CD4-positive, alpha-beta memory T cell (primary cell): ENCODE results near the gene ANG. TPM values are rescaled to one million over a fixed set of nuclear protein-coding genes. Genes with fewer than 3 reads are reported as not detected.

ENCODE experiments used
- CTCF ChIA-PET: fragments of 350-600 bp; sonication (Branson Sonifier 250); formaldehyde crosslinking; loops from one replicate; lab custom pipeline; 2021; ENCODE audit warnings: inconsistent platforms; ENCODE audit not compliant: partially characterized antibody; lab: Charles Lee
- POLR2A ChIA-PET: fragments of 350-600 bp; sonication (Branson Sonifier 250); formaldehyde crosslinking; loops from one replicate; lab custom pipeline; 2021; ENCODE audit not compliant: partially characterized antibody; lab: Charles Lee
- DNase-seq, 5 donors: peaks; one replicate each; pipeline versions ENCODE4 v3.0.0 to v3.0.0-alpha.2; 2020 to 2022; ENCODE audit warnings: mixed read lengths in 1 of 5
- H3K27ac ChIP-seq: one replicate; pipeline ENCODE4 v1.7.0; 2013; ENCODE audit warnings: low read depth, low read length
- H3K27me3 ChIP-seq: 2 replicates; pipeline ENCODE4 v1.7.0; 2013; ENCODE audit warnings: mild to moderate bottlenecking, low read length, moderate library complexity; ENCODE audit not compliant: insufficient read depth
- H3K36me3 ChIP-seq: 2 replicates; pipeline ENCODE4 v1.7.0; 2013; ENCODE audit warnings: mild to moderate bottlenecking, low read length, moderate library complexity; ENCODE audit not compliant: insufficient read depth
- H3K4me1 ChIP-seq: 2 replicates; pipeline ENCODE4 v1.7.0; 2013; ENCODE audit warnings: mild to moderate bottlenecking, low read length, moderate library complexity; ENCODE audit not compliant: insufficient read depth
- H3K4me3 ChIP-seq, 2 donors: one replicate each; pipeline ENCODE4 v1.7.0; 2013; ENCODE audit warnings: low read length in 2 of 2, mild to moderate bottlenecking in 1 of 2
- H3K9me3 ChIP-seq, 2 donors: one replicate each; pipeline ENCODE4 v1.7.0; 2013; ENCODE audit warnings: low read length in 2 of 2, control low read depth in 1 of 2; ENCODE audit not compliant: control insufficient read depth in 1 of 2
- H3K27ac Mint-ChIP-seq, 7 donors: one replicate each; pipeline ENCODE4 v1.8.0; 2020 to 2021; ENCODE audit warnings: mixed read lengths in 7 of 7, mild to moderate bottlenecking in 6 of 7, inconsistent platforms in 3 of 7, moderate library complexity in 3 of 7
- H3K27me3 Mint-ChIP-seq, 2 donors: one replicate each; pipeline ENCODE4 v1.8.0; 2020 to 2021; ENCODE audit warnings: mixed read lengths in 2 of 2
- H3K36me3 Mint-ChIP-seq, 2 donors: one replicate each; pipeline ENCODE4 v1.8.0; 2020 to 2021; ENCODE audit warnings: mixed read lengths in 2 of 2, inconsistent platforms in 1 of 2, mild to moderate bottlenecking in 1 of 2
- H3K4me1 Mint-ChIP-seq, 4 donors: one replicate each; pipeline ENCODE4 v1.8.0; 2020 to 2021; ENCODE audit warnings: mixed read lengths in 4 of 4, mild to moderate bottlenecking in 1 of 4
- H3K4me3 Mint-ChIP-seq, 8 donors: one replicate each; pipeline ENCODE4 v1.8.0; 2020 to 2021; ENCODE audit warnings: mixed read lengths in 8 of 8, mild to moderate bottlenecking in 7 of 8, moderate library complexity in 6 of 8, inconsistent platforms in 3 of 8
- H3K9me3 Mint-ChIP-seq, 8 donors: one replicate each; pipeline ENCODE4 v1.8.0; 2020 to 2021; ENCODE audit warnings: mixed read lengths in 8 of 8, mild to moderate bottlenecking in 5 of 8, inconsistent platforms in 3 of 8, moderate library complexity in 1 of 8
- intact Hi-C: fragments of 100-400 bp; cut with micrococcal nuclease; formaldehyde crosslinking; loops from one replicate; pipeline ENCODE4 v1.15.1; 2023
- polyA plus RNA-seq, 2 donors: library from polyadenylated mRNA; unstranded; fragments of 300-500 nt; fragmentation: Illumina TruSeq; gene quantifications; one replicate each; pipeline ENCODE4 v1.2.3, GENCODE V29; 2021
- total RNA-seq, 2 experiments: library from RNA; stranded (reverse); gene quantifications; one replicate each; pipeline ENCODE4 v1.2.3, GENCODE V29; 2021

Gene ANG
- total and polyA plus RNA-seq, 4 experiments from 2014 or later, result 1.1 to 2.8 (median 1.4) TPM

DNA sequence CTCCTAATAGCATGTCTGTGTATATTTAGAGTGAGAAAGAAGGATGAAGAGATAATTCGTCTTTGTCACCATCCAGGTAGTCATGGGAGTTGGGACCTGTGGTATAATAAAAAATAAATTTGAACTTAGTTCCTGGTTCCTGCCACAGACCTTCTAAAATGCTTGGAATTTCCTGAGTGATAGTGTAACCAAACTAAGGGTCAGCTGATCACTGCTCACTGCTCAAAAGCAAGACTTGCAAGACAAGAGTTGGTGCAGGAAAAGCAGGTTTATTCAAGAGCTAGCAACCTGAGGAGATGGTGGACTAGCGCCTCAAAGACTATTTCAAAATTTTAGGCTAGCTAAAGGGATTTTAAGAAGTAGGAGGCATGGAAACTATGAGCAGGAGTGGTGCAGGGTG, 19.1 kb downstream of the ANG start:
- Histone ChIP-seq H3K9me3 (no peaks in the 10 kb centered on the region), H3K27ac (no peak overlapping the region), H3K4me1 (no peaks in the 10 kb centered on the region), H3K4me3 (no peak overlapping the region), H3K27me3 (no peaks in the 10 kb centered on the region), H3K36me3 (no peaks in the 10 kb centered on the region)
- Mint-ChIP-seq H3K4me3 (no peak overlapping the region), H3K4me1 (no peaks in the 10 kb centered on the region), H3K27me3 (no peaks in the 10 kb centered on the region), H3K36me3 (peaks cover 0 to 3% of the 10 kb centered on the region in 2 donors), H3K27ac (no peak overlapping the region), H3K9me3 (peaks cover 0 to 2% (median 0%) of the 10 kb centered on the region in 8 donors)
- DNase-seq, result no peak
- CTCF ChIA-PET, result interaction anchor here (0.9 to 1.2 kb wide), 4 partner anchors 8 to 152 kb away, joined by 3 to 4 read pairs (median 3); no protein-coding TSS in a partner anchor
- intact Hi-C loops, result no loop called here
- POLR2A ChIA-PET, result no interaction called here

DNA sequence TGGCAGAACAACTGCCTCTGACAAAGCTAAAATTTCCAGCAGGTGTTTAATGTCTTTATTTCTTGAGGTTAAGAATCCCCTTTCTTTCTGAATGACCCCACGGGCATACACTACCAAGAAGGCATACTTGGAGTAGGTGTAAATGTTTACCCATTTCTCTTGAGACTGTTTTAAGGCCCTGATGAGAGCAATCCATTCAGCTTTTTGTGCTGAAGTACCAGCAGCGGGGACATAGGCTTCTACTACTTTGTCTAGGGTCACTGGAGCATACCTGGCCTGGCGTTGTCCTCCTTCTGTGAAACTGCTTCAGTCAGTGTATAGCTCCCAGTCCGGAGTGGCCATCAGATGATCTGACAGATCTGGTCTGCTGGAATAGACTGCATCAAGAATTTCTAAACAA, 22.7 kb downstream of the ANG start:
- ChIA-PET CTCF (interaction anchor here (0.9 kb wide), 1 partner anchor 13 kb away, joined by 3 read pairs; no protein-coding TSS in a partner anchor), POLR2A (no interaction called here)
- intact Hi-C loops, result no loop called here

DNA sequence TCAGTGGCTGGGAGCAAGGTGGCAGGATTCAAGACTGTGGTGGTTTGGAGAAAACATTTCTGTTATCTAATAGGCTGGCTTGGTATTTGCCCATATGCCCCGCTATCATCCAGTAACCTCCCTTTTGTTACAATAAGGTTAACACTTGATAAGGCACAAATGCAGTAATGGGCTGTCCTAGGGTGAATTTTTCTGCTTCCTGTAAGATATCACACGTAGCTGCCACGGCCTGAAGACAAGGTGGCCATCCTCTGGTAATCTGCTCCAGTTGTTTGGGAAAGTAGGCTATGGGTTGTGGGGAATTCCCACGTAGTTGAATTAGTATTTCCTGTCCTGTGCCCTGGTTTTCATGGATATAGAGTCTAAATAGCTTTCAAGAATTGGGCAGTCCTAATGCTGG, 23.1 kb downstream of the ANG start:
- Histone ChIP-seq H3K36me3 (no peaks in the 10 kb centered on the region), H3K4me3 (no peak overlapping the region), H3K9me3 (no peaks in the 10 kb centered on the region), H3K27me3 (no peaks in the 10 kb centered on the region), H3K4me1 (no peaks in the 10 kb centered on the region), H3K27ac (no peak overlapping the region)
- Mint-ChIP-seq H3K9me3 (peaks cover 0 to 2% (median 0%) of the 10 kb centered on the region in 8 donors), H3K4me3 (no peak overlapping the region), H3K4me1 (no peaks in the 10 kb centered on the region), H3K27ac (no peak overlapping the region), H3K36me3 (peaks cover 0 to 3% of the 10 kb centered on the region in 2 donors), H3K27me3 (peaks cover under 1 to 4% of the 10 kb centered on the region in 2 donors)
- ChIA-PET POLR2A (no interaction called here), CTCF (interaction anchor here (0.9 kb wide), 1 partner anchor 13 kb away, joined by 3 read pairs; no protein-coding TSS in a partner anchor)
- DNase-seq, result no peak
- intact Hi-C loops, result no loop called here

More for the DNA sequence above, 22.7 kb downstream of the ANG start:
- Histone ChIP-seq H3K27me3 (no peaks in the 10 kb centered on the region), H3K4me3 (no peak overlapping the region), H3K27ac (no peak overlapping the region), H3K9me3 (no peaks in the 10 kb centered on the region), H3K4me1 (no peaks in the 10 kb centered on the region), H3K36me3 (no peaks in the 10 kb centered on the region)
- H3K9me3 Mint-ChIP-seq, result peaks cover 0 to 2% (median 0%) of the 10 kb centered on the region in 8 donors
- H3K27ac Mint-ChIP-seq, result no peak overlapping the region
- H3K27me3 Mint-ChIP-seq, result peaks cover 0 to 4% of the 10 kb centered on the region in 2 donors
- DNase-seq, result no peak
- peaks cover 0 to 3% of the 10 kb centered on the region in 2 donors for H3K36me3 Mint-ChIP-seq
- H3K4me1 Mint-ChIP-seq, result no peaks in the 10 kb centered on the region
- no peak overlapping the region for H3K4me3 Mint-ChIP-seq

DNA sequence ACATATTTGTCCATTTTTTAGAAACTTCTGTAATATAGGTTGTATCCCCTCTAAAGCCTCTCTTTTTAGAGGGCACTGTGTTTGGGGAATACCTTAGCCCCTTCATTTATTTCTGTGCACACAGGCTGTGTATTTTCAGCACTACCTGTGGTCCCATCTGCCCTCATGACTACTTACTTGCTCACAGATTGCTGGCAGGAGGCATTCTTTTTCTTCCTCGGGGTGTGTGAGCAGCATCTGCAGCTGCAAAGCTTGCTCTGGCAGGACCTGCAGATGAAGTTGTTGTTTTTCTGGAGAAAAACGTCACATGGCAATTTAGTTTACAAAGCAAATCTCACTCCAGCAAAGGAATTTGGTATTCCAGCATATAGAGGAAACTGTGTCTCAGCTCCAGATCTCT, 24.3 kb downstream of the ANG start:
- CTCF ChIA-PET, result no interaction called here
- POLR2A ChIA-PET, result no interaction called here
- Histone ChIP-seq H3K4me3 (no peak overlapping the region), H3K27ac (no peak overlapping the region), H3K4me1 (no peaks in the 10 kb centered on the region), H3K9me3 (no peaks in the 10 kb centered on the region), H3K27me3 (no peaks in the 10 kb centered on the region), H3K36me3 (no peaks in the 10 kb centered on the region)
- Mint-ChIP-seq H3K4me3 (no peak overlapping the region), H3K9me3 (peaks cover 0 to 2% (median 0%) of the 10 kb centered on the region in 8 donors), H3K27me3 (peaks cover 7 to 8% of the 10 kb centered on the region in 2 donors), H3K36me3 (no peaks in the 10 kb centered on the region), H3K27ac (no peak overlapping the region), H3K4me1 (no peaks in the 10 kb centered on the region)
- intact Hi-C loops, result no loop called here
- no peak for DNase-seq

DNA sequence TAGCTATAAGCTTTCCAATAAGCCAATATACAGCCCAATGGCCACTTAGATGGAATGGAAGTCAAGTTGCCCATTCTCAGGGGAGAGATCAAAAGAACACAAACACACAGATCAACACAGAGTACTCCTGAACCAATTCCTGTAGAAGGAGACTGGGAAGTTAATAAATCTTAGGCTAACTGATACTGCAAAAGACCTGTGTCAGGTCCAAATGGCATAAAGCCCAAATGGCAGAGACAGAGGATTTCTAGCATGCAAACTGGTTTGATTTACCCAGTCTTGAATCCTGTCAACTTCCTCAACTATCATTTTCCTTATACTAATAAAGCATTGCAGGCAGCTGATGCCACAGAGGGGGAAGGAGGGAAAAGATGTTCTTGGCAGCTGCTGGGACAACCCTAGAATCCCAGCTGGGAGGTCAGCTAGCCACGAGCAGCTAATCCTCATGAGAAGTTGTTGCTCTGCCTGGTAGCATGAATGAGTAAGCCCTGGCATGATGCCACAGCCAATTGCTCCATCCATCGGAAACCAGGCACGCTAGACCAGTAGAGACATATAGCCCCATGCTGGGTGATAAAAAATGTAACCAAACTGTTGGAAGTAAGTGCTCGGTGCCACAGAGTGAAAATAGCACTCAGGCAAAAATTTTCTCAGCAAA, 26.2 kb downstream of the ANG start:
- Mint-ChIP-seq H3K9me3 (peaks cover 0 to 2% (median 0%) of the 10 kb centered on the region in 8 donors), H3K4me3 (no peak overlapping the region), H3K36me3 (no peaks in the 10 kb centered on the region), H3K27me3 (peaks cover 11 to 13% of the 10 kb centered on the region in 2 donors), H3K27ac (no peak overlapping the region), H3K4me1 (no peaks in the 10 kb centered on the region)
- no peaks in the 10 kb centered on the region for H3K36me3 ChIP-seq
- DNase-seq, result no peak
- no peaks in the 10 kb centered on the region for H3K9me3 ChIP-seq
- intact Hi-C loops, result no loop called here
- POLR2A ChIA-PET, result no interaction called here
- H3K27me3 ChIP-seq, result no peaks in the 10 kb centered on the region
- H3K4me3 ChIP-seq, result no peak overlapping the region
- H3K27ac ChIP-seq, result no peak overlapping the region
- no peaks in the 10 kb centered on the region for H3K4me1 ChIP-seq
- CTCF ChIA-PET, result no interaction called here

DNA sequence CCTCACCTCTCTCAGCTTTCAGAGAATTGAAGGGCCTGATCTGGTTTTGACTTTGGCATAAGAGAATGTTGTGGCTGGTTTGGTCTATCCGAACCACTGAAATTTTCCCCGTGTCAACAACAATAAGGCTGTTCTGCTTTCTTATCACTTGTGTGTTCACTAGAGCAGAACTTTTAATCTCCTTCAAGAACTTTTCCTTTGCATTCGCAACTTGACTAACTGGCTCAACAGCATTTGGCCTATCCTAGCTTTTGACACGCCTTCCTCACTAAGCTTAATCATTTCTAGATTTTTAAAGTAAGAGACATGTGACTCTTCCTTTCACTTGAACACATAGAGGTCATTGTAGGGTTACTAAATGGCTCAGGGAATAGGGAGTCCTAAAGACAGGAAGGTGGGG, 31.2 kb downstream of the ANG start:
- Mint-ChIP-seq H3K9me3 (peaks cover 0 to 2% (median 0%) of the 10 kb centered on the region in 8 donors), H3K4me1 (peaks cover 0 to 9% (median 2%) of the 10 kb centered on the region in 4 donors), H3K27me3 (peaks cover 42 to 46% of the 10 kb centered on the region in 2 donors), H3K27ac (no peak overlapping the region), H3K36me3 (no peaks in the 10 kb centered on the region), H3K4me3 (no peak overlapping the region)
- Histone ChIP-seq H3K36me3 (no peaks in the 10 kb centered on the region), H3K27me3 (peaks cover 1% of the 10 kb centered on the region), H3K9me3 (no peaks in the 10 kb centered on the region), H3K4me1 (no peaks in the 10 kb centered on the region), H3K4me3 (no peak overlapping the region), H3K27ac (no peak overlapping the region)
- CTCF ChIA-PET, result no interaction called here
- no peak for DNase-seq
- POLR2A ChIA-PET, result no interaction called here
- intact Hi-C loops, result no loop called here

DNA sequence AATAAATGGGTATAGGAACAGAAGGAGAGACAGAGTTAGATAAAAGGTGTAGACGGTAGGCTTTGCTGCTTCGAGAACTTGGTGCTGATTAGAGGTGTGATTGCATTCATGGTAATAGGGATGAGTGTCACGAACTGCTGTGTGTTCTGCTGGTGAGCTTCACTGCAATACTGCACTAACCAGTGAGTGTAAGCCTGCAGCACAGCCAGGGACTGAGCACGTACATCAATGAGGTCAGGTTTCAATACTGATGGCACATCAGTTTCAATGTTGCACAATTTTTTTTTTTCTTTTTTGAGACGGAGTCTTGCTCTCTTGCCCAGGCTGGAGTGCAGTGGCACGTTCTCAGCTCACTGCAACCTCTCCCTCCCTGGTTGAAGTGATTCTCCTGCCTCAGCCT, 32.2 kb downstream of the ANG start:
- no peak for DNase-seq
- H3K4me3 Mint-ChIP-seq, result no peak overlapping the region
- intact Hi-C loops, result no loop called here
- H3K9me3 Mint-ChIP-seq, result peaks cover 0 to 2% (median 0%) of the 10 kb centered on the region in 8 donors
- Histone ChIP-seq H3K27ac (no peak overlapping the region), H3K4me1 (no peaks in the 10 kb centered on the region), H3K27me3 (peaks cover 5% of the 10 kb centered on the region), H3K9me3 (no peaks in the 10 kb centered on the region), H3K36me3 (no peaks in the 10 kb centered on the region), H3K4me3 (no peak overlapping the region)
- CTCF ChIA-PET, result no interaction called here
- no peaks in the 10 kb centered on the region for H3K36me3 Mint-ChIP-seq
- no peak overlapping the region for H3K27ac Mint-ChIP-seq
- H3K27me3 Mint-ChIP-seq, result peaks cover 45 to 51% of the 10 kb centered on the region in 2 donors
- H3K4me1 Mint-ChIP-seq, result peaks cover 0 to 9% (median 2%) of the 10 kb centered on the region in 4 donors
- POLR2A ChIA-PET, result no interaction called here
